ENCODE measurements around the gene HHEX.

DNA sequence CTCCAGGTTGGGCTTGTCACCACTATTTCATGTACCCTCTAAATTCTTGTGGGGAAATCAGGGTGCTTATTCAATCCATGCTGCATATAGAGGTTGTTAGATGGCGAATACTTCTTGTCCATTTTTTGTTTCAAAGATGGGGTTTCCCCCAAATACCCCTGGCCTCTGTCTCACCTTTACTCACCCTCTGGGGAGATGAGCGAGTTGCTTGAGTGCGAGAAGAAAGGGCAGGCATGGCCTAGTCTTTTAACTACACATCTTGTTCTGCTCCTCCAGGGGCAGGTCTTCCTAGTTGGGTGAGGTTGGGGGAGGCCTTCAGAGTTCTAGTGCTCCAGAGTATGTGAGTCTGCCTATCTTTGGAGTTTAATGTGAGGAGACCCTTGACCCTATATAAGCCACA lies 46.2 kb downstream of the HHEX start:
- TF ChIP-seq CTCF (IDR thresholded peaks at IDR 0.05; ENCODE audit: low read depth, low read length, missing input control): no peak
- TF ChIP-seq RAD21 (IDR thresholded peaks at IDR 0.05): no peak
- TF ChIP-seq TAF1 (conservative IDR thresholded peaks at IDR 0.05): no peak
- TF ChIP-seq, protein P1, sequence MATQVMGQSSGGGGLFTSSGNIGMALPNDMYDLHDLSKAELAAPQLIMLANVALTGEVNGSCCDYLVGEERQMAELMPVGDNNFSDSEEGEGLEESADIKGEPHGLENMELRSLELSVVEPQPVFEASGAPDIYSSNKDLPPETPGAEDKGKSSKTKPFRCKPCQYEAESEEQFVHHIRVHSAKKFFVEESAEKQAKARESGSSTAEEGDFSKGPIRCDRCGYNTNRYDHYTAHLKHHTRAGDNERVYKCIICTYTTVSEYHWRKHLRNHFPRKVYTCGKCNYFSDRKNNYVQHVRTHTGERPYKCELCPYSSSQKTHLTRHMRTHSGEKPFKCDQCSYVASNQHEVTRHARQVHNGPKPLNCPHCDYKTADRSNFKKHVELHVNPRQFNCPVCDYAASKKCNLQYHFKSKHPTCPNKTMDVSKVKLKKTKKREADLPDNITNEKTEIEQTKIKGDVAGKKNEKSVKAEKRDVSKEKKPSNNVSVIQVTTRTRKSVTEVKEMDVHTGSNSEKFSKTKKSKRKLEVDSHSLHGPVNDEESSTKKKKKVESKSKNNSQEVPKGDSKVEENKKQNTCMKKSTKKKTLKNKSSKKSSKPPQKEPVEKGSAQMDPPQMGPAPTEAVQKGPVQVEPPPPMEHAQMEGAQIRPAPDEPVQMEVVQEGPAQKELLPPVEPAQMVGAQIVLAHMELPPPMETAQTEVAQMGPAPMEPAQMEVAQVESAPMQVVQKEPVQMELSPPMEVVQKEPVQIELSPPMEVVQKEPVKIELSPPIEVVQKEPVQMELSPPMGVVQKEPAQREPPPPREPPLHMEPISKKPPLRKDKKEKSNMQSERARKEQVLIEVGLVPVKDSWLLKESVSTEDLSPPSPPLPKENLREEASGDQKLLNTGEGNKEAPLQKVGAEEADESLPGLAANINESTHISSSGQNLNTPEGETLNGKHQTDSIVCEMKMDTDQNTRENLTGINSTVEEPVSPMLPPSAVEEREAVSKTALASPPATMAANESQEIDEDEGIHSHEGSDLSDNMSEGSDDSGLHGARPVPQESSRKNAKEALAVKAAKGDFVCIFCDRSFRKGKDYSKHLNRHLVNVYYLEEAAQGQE (IDR thresholded peaks at IDR 0.05): no peak
- no peak for TF ChIP-seq MAX (IDR thresholded peaks at IDR 0.05)
- TF ChIP-seq GABPA (IDR thresholded peaks at IDR 0.05 in 1 of 2, conservative IDR thresholded peaks at IDR 0.05 in 1 of 2): no peak
- TF ChIP-seq ATF3 (IDR thresholded peaks at IDR 0.05): no peak
- no peak for TF ChIP-seq HNF4G (IDR thresholded peaks at IDR 0.05)
- TF ChIP-seq YY1 (IDR thresholded peaks at IDR 0.05): no peak
- TF ChIP-seq RXRA (IDR thresholded peaks at IDR 0.05): no peak
- TF ChIP-seq JUND (IDR thresholded peaks at IDR 0.05): no peak
- TF ChIP-seq SP1 (IDR thresholded peaks at IDR 0.05): no peak
- TF ChIP-seq HNF4A (conservative IDR thresholded peaks at IDR 0.05): no peak
- TF ChIP-seq NR2F2 (IDR thresholded peaks at IDR 0.05): no peak
